GM10847 (cell line): ENCODE data around the gene C5orf24.

Experiments
- POLR2A ChIP-seq: IDR thresholded peaks from 2 replicates; pipeline ENCODE4 v1.6.1; 2011; ENCODE audit not compliant: insufficient read length; ENCODE audit errors: extremely low read depth

The C5orf24 gene

DNA sequence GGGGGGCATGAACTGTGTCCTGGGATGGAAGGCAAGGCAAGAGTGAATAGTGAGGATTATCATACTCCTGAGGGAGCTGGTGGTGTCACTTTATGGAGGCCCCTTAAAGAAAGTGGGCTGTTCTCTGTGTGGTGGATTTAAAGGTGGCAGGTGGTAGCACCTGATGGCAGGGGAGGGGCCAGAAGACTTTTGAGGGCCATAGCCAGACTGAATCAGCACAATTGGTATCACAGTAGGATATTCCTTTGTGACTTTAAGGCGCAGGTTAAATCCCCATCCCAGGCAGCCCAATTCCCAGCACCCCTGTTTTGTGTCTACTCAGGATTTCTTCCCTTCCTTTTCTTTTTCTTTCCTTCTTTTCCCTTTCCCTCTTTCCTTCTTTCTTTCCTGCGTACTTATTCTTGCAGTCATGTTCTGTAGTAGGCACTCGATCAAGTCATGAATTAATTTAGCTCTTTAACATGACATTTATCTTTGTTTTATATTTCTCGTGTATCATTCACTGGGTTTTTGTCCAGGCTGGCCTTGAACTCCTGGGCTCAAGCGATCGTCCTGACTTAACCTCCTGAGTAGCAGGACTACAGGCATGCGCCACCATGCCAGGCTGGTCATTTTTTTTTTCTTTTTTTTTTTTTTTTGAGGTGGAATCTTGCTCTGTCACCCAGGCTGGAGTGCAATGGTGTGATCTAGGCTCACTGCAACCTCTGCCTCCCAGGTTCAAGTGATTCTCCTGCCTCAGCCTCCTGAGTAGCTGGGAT, 48.2 kb downstream of the C5orf24 start:
- TF ChIP-seq POLR2A, result no peak

- TF ChIP-seq POLR2A, result no peak
Measured at GRCh38 chr5:134902071-134902801, 56.5 kb downstream of the C5orf24 start.

DNA sequence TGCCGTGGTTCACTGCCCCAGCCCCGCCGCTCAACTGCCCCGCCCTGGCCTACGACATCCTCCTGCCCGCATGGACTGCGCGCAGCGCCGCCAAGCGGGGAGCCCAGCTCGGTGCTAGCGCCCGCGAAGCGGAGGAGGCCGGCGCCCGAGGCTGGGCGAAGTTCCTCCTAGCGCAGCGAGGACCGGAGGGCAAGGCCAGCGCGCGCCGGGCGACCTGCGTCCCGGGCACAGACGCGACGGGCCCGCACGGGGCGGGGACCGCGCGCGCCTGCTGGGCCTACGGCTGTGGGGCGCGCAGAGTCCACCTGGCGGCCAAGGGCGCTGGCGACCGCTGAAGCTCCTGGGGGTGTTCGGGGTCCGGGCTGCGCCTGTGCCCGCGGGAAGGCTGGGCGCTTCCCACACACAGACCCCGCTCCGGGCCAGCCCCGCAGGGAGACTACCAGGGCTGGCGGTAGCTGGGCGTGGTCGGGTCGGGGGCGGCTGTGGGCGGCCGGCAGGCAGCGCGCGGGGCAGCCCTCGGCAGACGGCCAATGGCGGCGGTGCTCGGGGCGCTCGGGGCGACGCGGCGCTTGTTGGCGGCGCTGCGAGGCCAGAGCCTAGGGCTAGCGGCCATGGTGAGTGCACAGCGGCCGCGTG, 59.0 kb downstream of the C5orf24 start, which contains the start of gene PCBD2:
Gene PCBD2, plus strand, starts transcription at position 522 of the 636 bp plus-strand sequence. Its CDS starts 9 bp downstream, at position 531.
- peak; percentile 36 for TF ChIP-seq POLR2A

DNA sequence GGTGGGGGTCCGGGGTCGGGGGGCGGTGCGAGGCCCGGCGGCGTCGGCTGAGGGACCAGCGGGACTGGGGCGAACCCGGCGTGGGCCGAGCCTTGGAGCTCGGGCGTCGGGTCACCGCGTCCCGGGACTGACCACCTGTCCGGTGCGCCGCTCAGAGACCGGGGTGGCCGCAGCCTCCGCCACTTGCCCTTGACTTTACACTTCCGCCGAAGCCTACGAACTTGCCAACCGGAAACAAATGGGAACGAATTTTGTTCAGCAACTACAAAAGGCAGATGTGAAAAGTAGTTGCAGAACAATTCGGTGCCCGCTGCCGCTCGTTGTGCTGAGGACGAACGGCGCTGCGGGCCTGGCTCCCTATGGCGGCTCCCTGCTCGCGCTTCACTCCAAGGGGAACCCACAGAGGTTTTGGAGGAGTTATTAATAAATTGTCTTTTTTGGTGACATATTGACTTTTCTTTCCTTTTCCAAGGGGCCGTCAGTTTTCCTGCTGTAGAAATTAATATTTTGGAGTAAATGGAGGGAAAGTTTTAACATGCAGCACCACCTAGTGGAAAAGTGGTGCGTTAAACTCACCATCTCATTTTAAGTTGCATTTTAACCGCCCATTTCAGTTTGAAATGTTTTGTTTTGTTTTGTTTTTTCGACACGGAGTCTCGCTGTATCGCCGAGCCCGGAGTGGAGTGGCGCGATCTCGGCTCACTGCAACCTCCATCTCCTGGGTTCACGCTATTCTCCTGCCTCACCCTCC, 59.7 kb downstream of the C5orf24 start:
- peak; percentile 1 for TF ChIP-seq POLR2A

DNA sequence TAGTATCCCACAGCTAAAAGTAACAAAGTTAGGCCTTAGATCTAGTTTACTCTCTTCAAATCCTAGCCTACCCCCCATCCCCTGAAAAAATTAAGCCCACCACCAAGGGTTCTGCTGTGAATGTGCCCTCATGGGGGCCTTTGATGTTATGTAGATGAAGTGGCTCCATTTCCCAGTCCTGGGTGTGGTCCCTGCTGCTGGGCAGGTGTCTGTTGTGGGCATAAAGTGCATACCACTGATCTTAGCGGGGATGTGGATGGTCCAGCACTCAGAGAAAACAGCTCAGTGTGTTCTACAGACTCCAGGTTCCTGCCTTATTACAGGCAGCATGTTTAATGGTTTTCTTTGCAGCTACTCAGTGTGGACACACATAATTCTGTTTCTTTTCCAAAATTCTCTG, 61.0 kb downstream of the C5orf24 start:
- no peak for TF ChIP-seq POLR2A
